NB4 (cell line): ENCODE measurements around the gene FSTL4.

Experiments used
- CTCF ChIP-seq: IDR thresholded peaks from one replicate; pipeline ENCODE4 v1.5.1; 2012; ENCODE audit warnings: low read depth, low read length
- MAX ChIP-seq: IDR thresholded peaks from 2 replicates; pipeline ENCODE4 v1.6.1; 2011; ENCODE audit warnings: low read depth, low read length
- POLR2A ChIP-seq: IDR thresholded peaks from 2 replicates; pipeline ENCODE4 v1.6.1; 2011; ENCODE audit warnings: mild to moderate bottlenecking; ENCODE audit not compliant: insufficient read length; ENCODE audit errors: extremely low read depth

GRCh38 chr5:133299728-133300127, 312.6 kb downstream of the FSTL4 start:
- TF ChIP-seq CTCF (no peak), POLR2A (no peak), MAX (no peak)
